ENCODE measurements around the gene ZNF784. TPM values are rescaled to one million over a fixed set of nuclear protein-coding genes. Genes with fewer than 3 reads are reported as not detected.

ZNF784 gene
- total RNA-seq, 1 donor from 2014 or later: 6.8 TPM

- no peak for TF ChIP-seq CTCF (IDR thresholded peaks at IDR 0.05; ENCODE audit: unreplicated experiment)
- Mint-ChIP-seq H3K9me3 (ENCODE audit: unreplicated experiment) (no peaks in the 10 kb centered on the region), H3K36me3 (ENCODE audit: low read depth, unreplicated experiment) (peaks cover 23% of the 10 kb centered on the region), H3K27me3 (ENCODE audit: unreplicated experiment) (peaks cover 27% of the 10 kb centered on the region), H3K4me3 (ENCODE audit: unreplicated experiment) (peak overlapping the region; percentile 93), H3K4me1 (ENCODE audit: unreplicated experiment) (peaks cover 28% of the 10 kb centered on the region), H3K27ac (ENCODE audit: unreplicated experiment) (no peak overlapping the region)
- DNase-seq (ENCODE audit: low spot score): no peak
Measured at GRCh38 chr19:55644191-55644833, 19.9 kb upstream of the ZNF784 start.

- no peak for TF ChIP-seq CTCF (IDR thresholded peaks at IDR 0.05; ENCODE audit: unreplicated experiment)
- peak overlapping the region; percentile 93 for H3K4me3 Mint-ChIP-seq (ENCODE audit: unreplicated experiment)
- peaks cover 29% of the 10 kb centered on the region for H3K27me3 Mint-ChIP-seq (ENCODE audit: unreplicated experiment)
- peaks cover 26% of the 10 kb centered on the region for H3K36me3 Mint-ChIP-seq (ENCODE audit: low read depth, unreplicated experiment)
- no peaks in the 10 kb centered on the region for H3K9me3 Mint-ChIP-seq (ENCODE audit: unreplicated experiment)
- peaks cover 31% of the 10 kb centered on the region for H3K4me1 Mint-ChIP-seq (ENCODE audit: unreplicated experiment)
- no peak for DNase-seq (ENCODE audit: low spot score)
- no peak overlapping the region for H3K27ac Mint-ChIP-seq (ENCODE audit: unreplicated experiment)
Measured at GRCh38 chr19:55643887-55644176, 19.5 kb upstream of the ZNF784 start.

GRCh38 chr19:55643003-55643886 is 18.9 kb upstream of the ZNF784 start, which contains the start of gene ZNF581:
ZNF581 (plus strand) TSS chr19:55643649; CDS start chr19:55644572, 923 bp downstream.
- Mint-ChIP-seq H3K27ac (ENCODE audit: unreplicated experiment) (peak within 1 kb of the TSS; percentile 62), H3K4me1 (ENCODE audit: unreplicated experiment) (peaks cover 31% of the 10 kb centered on the region), H3K27me3 (ENCODE audit: unreplicated experiment) (peaks cover 27% of the 10 kb centered on the region), H3K36me3 (ENCODE audit: low read depth, unreplicated experiment) (peaks cover 26% of the 10 kb centered on the region), H3K9me3 (ENCODE audit: unreplicated experiment) (no peaks in the 10 kb centered on the region), H3K4me3 (ENCODE audit: unreplicated experiment) (peak within 1 kb of the TSS; percentile 93)
- no peak for TF ChIP-seq CTCF (IDR thresholded peaks at IDR 0.05; ENCODE audit: unreplicated experiment)
- peak; percentile 65 for DNase-seq (ENCODE audit: low spot score)

DNA sequence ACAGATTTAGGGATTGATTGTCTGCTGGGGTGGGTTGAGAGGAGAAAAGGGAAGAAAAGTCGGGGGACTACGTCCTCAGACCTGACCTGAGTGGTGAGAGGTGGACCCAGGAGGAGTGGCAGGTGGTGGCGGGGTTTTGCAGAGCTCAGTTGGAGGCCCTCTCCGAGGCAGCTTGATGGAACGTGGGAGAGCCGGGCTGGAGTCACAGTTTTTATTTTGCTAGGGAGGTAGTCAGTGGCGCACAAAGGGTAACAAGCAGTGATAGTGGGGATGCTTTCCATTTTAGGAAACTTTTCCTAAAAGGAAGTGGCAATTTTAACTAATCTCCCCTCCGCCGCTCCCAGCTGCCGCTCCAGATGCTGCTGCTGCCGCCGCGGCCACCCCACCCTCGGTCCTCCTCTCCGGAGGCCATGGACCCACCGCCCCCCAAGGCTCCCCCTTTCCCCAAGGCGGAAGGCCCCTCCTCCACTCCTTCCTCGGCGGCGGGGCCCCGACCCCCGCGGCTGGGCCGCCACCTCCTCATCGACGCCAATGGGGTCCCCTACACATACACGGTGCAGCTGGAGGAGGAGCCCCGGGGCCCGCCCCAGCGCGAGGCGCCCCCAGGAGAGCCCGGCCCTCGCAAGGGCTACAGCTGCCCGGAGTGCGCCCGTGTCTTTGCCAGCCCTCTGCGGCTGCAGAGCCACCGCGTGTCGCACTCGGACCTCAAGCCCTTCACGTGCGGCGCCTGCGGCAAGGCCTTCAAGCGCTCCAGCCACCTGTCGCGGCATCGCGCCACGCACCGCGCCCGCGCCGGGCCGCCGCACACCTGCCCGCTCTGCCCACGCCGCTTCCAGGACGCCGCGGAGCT is 18.0 kb upstream of the ZNF784 start:
- H3K4me3 Mint-ChIP-seq (ENCODE audit: unreplicated experiment): peak overlapping the region; percentile 93
- H3K4me1 Mint-ChIP-seq (ENCODE audit: unreplicated experiment): peaks cover 31% of the 10 kb centered on the region
- H3K36me3 Mint-ChIP-seq (ENCODE audit: low read depth, unreplicated experiment): peaks cover 31% of the 10 kb centered on the region
- no peak for DNase-seq (ENCODE audit: low spot score)
- no peaks in the 10 kb centered on the region for H3K9me3 Mint-ChIP-seq (ENCODE audit: unreplicated experiment)
- peak overlapping the region; percentile 76 for H3K27ac Mint-ChIP-seq (ENCODE audit: unreplicated experiment)
- H3K27me3 Mint-ChIP-seq (ENCODE audit: unreplicated experiment): peaks cover 28% of the 10 kb centered on the region
- no peak for TF ChIP-seq CTCF (IDR thresholded peaks at IDR 0.05; ENCODE audit: unreplicated experiment)
